K562 (cell line): ENCODE data around the gene HOXC5. TPM values are rescaled to one million over a fixed set of nuclear protein-coding genes. Genes with fewer than 3 reads are reported as not detected.
A peak's percentile ranks its signal among the peaks of the same experiment; 100 is the strongest.

Experiments used
- ATAC-seq: fragments of 200-7000 bp; cut with Tn5 transposase; 3 replicates; pipeline ENCODE4 v1.9.1; 2020; ENCODE audit warnings: moderate library complexity
- BruUV-seq: library from RNA; stranded (reverse); fragments of 400-500 nt; replicated peaks from 2 replicates; lab custom pipeline; 2021; lab: Mats Ljungman, UMichigan
- CTCF ChIA-PET: fragments of 300-600 bp; formaldehyde crosslinking; extraction: SDS; loops from one replicate; lab custom pipeline; 2021; ENCODE audit warnings: low intra/inter-chr PET ratio; lab: Yijun Ruan, JAX
- POLR2A ChIA-PET: fragments of 300-600, 350-650 bp; sonication (Branson Sonifier 250); formaldehyde crosslinking; extraction: SDS; loops from one replicate; lab custom pipeline; 2021; ENCODE audit warnings: antibody characterized with exemption, inconsistent platforms; lab: Yijun Ruan, JAX
- DNase-seq, 4 experiments: peaks; one replicate each; pipeline versions ENCODE4 v3.0.0 to v3.0.0-alpha.2; 2011 to 2018; ENCODE audit warnings: low spot score in 3 of 4, mixed read lengths in 3 of 4; ENCODE audit errors: extremely low read depth in 1 of 4
- FAIRE-seq: peaks from 2 replicates; lab custom pipeline; 2011; peaks lifted over from hg19 to GRCh38; lab: Jason Lieb, UNC
- H2AFZ ChIP-seq: 2 replicates; pipeline ENCODE4 v1.6.0; 2011; ENCODE audit warnings: low read depth, low read length, control low read depth, inconsistent platforms
- H3K27ac ChIP-seq: fragments of 200-600 bp; 3 replicates; pipeline ENCODE4 v1.8.0; 2011; ENCODE audit warnings: low read depth, mild to moderate bottlenecking, control low read depth, inconsistent platforms, low read length, moderate library complexity, mixed read lengths; ENCODE audit errors: extremely low read depth
- H3K27me3 ChIP-seq, 2 experiments: fragments of 300-600 bp in 1 of 2; 2 replicates in 1 of 2; 3 replicates in 1 of 2; pipeline versions ENCODE4 v1.6.0 to v1.8.0; 2011; ENCODE audit warnings: inconsistent platforms in 2 of 2, low read length in 2 of 2, mild to moderate bottlenecking in 1 of 2, mixed read lengths in 1 of 2, moderate library complexity in 1 of 2; ENCODE audit not compliant: control insufficient read depth in 2 of 2, insufficient read depth in 2 of 2
- H3K36me3 ChIP-seq: fragments of 300-600 bp; 3 replicates; pipeline ENCODE4 v1.8.0; 2011; ENCODE audit warnings: mild to moderate bottlenecking, low read length, inconsistent platforms; ENCODE audit not compliant: control insufficient read depth, insufficient read depth
- H3K4me1 ChIP-seq, 2 experiments: fragments of 200-600 bp in 1 of 2; replicated peaks in 1 of 2; 2 replicates in 1 of 2; 3 replicates in 1 of 2; pipeline versions ENCODE4 v1.5.1 to v1.8.0; 2011; ENCODE audit warnings: inconsistent platforms in 2 of 2, low read length in 2 of 2, mild to moderate bottlenecking in 1 of 2, mixed read lengths in 1 of 2, moderate library complexity in 1 of 2; ENCODE audit not compliant: control insufficient read depth in 2 of 2, insufficient read depth in 2 of 2
- H3K4me2 ChIP-seq: 2 replicates; pipeline ENCODE4 v1.6.1; 2011; ENCODE audit warnings: low read length, control low read depth, inconsistent platforms, mixed read lengths; ENCODE audit not compliant: insufficient read depth
- H3K4me3 ChIP-seq: fragments of 200-600 bp; sonication (generic), shearing (Covaris generic); 2 replicates; pipeline ENCODE4 v1.5.1; 2016; ENCODE audit warnings: control low read depth, inconsistent platforms
- H3K79me2 ChIP-seq: fragments of 200-600 bp; 3 replicates; pipeline ENCODE4 v1.8.0; 2011; ENCODE audit warnings: low read length, inconsistent platforms; ENCODE audit not compliant: control insufficient read depth, insufficient read depth
- H3K9ac ChIP-seq, 2 experiments: 2 replicates each; pipeline versions ENCODE4 v1.6.0 to v1.6.1; 2011; ENCODE audit warnings: low read depth in 2 of 2, low read length in 2 of 2, control low read depth in 1 of 2, inconsistent platforms in 1 of 2, mild to moderate bottlenecking in 1 of 2, mixed read lengths in 1 of 2; ENCODE audit not compliant: insufficient read depth in 1 of 2
- H3K9me1 ChIP-seq: one replicate; pipeline ENCODE4 v1.6.0; 2011; ENCODE audit warnings: inconsistent platforms, mild to moderate bottlenecking, low read length, moderate library complexity; ENCODE audit not compliant: control insufficient read depth, insufficient read depth
- H3K9me3 ChIP-seq: replicated peaks from 2 replicates; pipeline ENCODE4 v1.5.1; 2011; ENCODE audit warnings: low read depth, low read length, inconsistent platforms; ENCODE audit not compliant: control insufficient read depth, insufficient read depth
- H4K20me1 ChIP-seq: replicated peaks from 2 replicates; pipeline ENCODE4 v1.6.1; 2011; ENCODE audit warnings: low read length, inconsistent platforms, mixed read lengths; ENCODE audit not compliant: control insufficient read depth, insufficient read depth
- MEF2A ChIP-seq: IDR thresholded peaks from 2 replicates; pipeline ENCODE4 v1.6.1; 2011; ENCODE audit warnings: low read depth, mild to moderate bottlenecking, low read length, moderate library complexity; ENCODE audit not compliant: control insufficient read depth
- NELFE ChIP-seq: IDR thresholded peaks from 2 replicates; pipeline ENCODE4 v1.6.1; 2011; ENCODE audit warnings: mild to moderate bottlenecking; ENCODE audit not compliant: insufficient read depth, insufficient read length
- ZNF695 ChIP-seq: fragments of 450-650 bp; formaldehyde crosslinking; IDR thresholded peaks from 2 replicates; pipeline ENCODE4 v1.4.0; 2020; ENCODE audit warnings: mild to moderate bottlenecking, moderate library complexity
- WGBS: fragments of 100-300 bp; shearing (Covaris generic); methylation state at CpG from one replicate; pipeline ENCODE4 v1.1.6; 2016; ENCODE audit warnings: low coverage, mixed read lengths; ENCODE audit not compliant: insufficient coverage; ENCODE audit errors: missing lambda C conversion rate; 5-methylcytosine and 5-hydroxymethylcytosine counted together
- in situ Hi-C: fragments of 300-500 bp; cut with MboI; formaldehyde crosslinking; loops from 4 replicates; pipeline ENCODE4 v1.15.0; 2018; ENCODE audit warnings: inconsistent platforms, mixed read lengths
- intact Hi-C: fragments of 100-400 bp; cut with micrococcal nuclease; formaldehyde crosslinking; loops from 2 replicates; pipeline ENCODE4 v1.14.2; 2022
- polyA plus RNA-seq, 8 experiments: library from polyadenylated mRNA; depleted of rRNA in 4 of 8; stranded (reverse) in 5 of 8; unstranded in 3 of 8; fragments of >200 nt; fragmentation: Nextera tagmentation in 2 of 8; fragmentation: Illumina TruSeq in 1 of 8; extraction: Ambion mirVana in 2 of 8; extraction: Trizol in 1 of 8; gene quantifications; 2 replicates each; pipeline versions ENCODE4 v1.2.1 to v1.2.3, GENCODE V29; 2011 to 2014; ENCODE audit warnings: inconsistent platforms in 1 of 8, missing spikeins in 1 of 8
- total RNA-seq, 7 experiments: library from RNA; depleted of rRNA in 6 of 7; stranded (reverse); fragments of >200 nt in 6 of 7; fragmentation: Illumina TruSeq in 2 of 7; extraction: Trizol in 2 of 7; gene quantifications; 2 replicates each; pipeline versions ENCODE4 v1.2.1 to v1.2.3, GENCODE V29; 2011 to 2021; ENCODE audit warnings: low replicate concordance in 1 of 7
- TF ChIP-seq, protein P1 (sequence below): fragments of 250-450 bp; sonication (Bioruptor Pico); IDR thresholded peaks from 2 replicates; pipeline ENCODE4 v1.4.0; 2020; ENCODE audit warnings: borderline replicate concordance

The HOXC5 gene
- total and polyA plus RNA-seq, 9 of the 15 experiments (the other 6 are each of a cell fraction or from before 2014, with no cell fraction given) = 0.10 to 0.44 (median 0.18) TPM; not detected in 4

GRCh38 chr12:53986686-53987483 is 46.0 kb upstream of the HOXC5 start:
- ChIA-PET CTCF (interaction anchor here (3.9 kb wide), 1 partner anchor 17 kb away, joined by 26 read pairs; no protein-coding TSS in a partner anchor), POLR2A (interaction anchor here (0.5 to 3.2 kb wide), 6 partner anchors 9 to 138 kb away, joined by 3 to 43 read pairs (median 4); partner anchors contain the start of gene HOXC9)
- Histone ChIP-seq H3K9ac (no peak overlapping the region), H2AFZ (no peak overlapping the region; the same call in 1 of the 2 replicates), H3K4me3 (no peak overlapping the region), H3K4me2 (no peak overlapping the region), H3K27me3 (peaks cover 6 to 25% of the 10 kb centered on the region in 2 experiments; a peak in 3 of 5 replicates), H3K36me3 (no peaks in the 10 kb centered on the region), H3K9me3 (no peaks in the 10 kb centered on the region), H4K20me1 (no peaks in the 10 kb centered on the region), H3K9me1 (no peaks in the 10 kb centered on the region), H3K79me2 (no peaks in the 10 kb centered on the region), H3K4me1 (peaks cover 35 to 52% of the 10 kb centered on the region in 2 experiments), H3K27ac (no peak overlapping the region)
- ATAC-seq (no peak), FAIRE-seq (peak; percentile 15), DNase-seq (no peak)
- 68% methylated on average over 21 of the region's 21 CpGs for WGBS
- BruUV-seq = no TSS peak
- TF ChIP-seq MEF2A (no peak), ZNF695 (CRISPR knock-in tag) (no peak), NELFE (no peak)
- TF ChIP-seq, protein P1, sequence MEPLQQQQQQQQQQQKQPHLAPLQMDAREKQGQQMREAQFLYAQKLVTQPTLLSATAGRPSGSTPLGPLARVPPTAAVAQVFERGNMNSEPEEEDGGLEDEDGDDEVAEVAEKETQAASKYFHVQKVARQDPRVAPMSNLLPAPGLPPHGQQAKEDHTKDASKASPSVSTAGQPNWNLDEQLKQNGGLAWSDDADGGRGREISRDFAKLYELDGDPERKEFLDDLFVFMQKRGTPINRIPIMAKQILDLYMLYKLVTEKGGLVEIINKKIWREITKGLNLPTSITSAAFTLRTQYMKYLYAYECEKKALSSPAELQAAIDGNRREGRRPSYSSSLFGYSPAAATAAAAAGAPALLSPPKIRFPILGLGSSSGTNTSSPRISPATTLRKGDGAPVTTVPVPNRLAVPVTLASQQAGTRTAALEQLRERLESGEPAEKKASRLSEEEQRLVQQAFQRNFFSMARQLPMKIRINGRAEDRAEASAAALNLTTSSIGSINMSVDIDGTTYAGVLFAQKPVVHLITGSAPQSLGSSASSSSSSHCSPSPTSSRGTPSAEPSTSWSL (CRISPR knock-in tag) = 0 out of 2 replicates have a peak, but pooled peaks have one; percentile 29
- intact Hi-C loops = loop anchor here (10.0 kb wide), 1 partner anchor 378 kb away; the partner anchor contains the start of gene GPR84
- in situ Hi-C loops = loop anchor here (5.0 to 10.0 kb wide), 2 partner anchors 215 to 378 kb away; partner anchors contain the start of gene GPR84
